Effector memory CD4-positive, alpha-beta T cell (primary cell): ENCODE data around the gene IMMP2L.
"Not testable (repeated sequence)": the region's sequence is repeated elsewhere in the genome, so short reads cannot be mapped to it uniquely, and the experiment has no call there.

ENCODE experiments used
- DNase-seq, 3 donors: peaks; one replicate each; pipeline ENCODE4 v3.0.0-alpha.2; 2020
- H3K27ac ChIP-seq: 2 replicates; pipeline ENCODE4 v1.7.0; 2013; ENCODE audit warnings: mild to moderate bottlenecking, low read length, moderate library complexity; ENCODE audit not compliant: insufficient read depth, poor library complexity, severe bottlenecking
- H3K27me3 ChIP-seq: replicated peaks from 2 replicates; pipeline ENCODE4 v1.7.0; 2013; ENCODE audit warnings: mild to moderate bottlenecking, low read length; ENCODE audit not compliant: insufficient read depth, control insufficient read depth, poor library complexity, severe bottlenecking
- H3K36me3 ChIP-seq: 2 replicates; pipeline ENCODE4 v1.7.0; 2013; ENCODE audit warnings: mild to moderate bottlenecking, low read length, moderate library complexity; ENCODE audit not compliant: control insufficient read depth, insufficient read depth
- H3K4me1 ChIP-seq: 2 replicates; pipeline ENCODE4 v1.7.0; 2013; ENCODE audit warnings: low read length, mild to moderate bottlenecking; ENCODE audit not compliant: control insufficient read depth, insufficient read depth, poor library complexity, severe bottlenecking
- H3K4me3 ChIP-seq: 2 replicates; pipeline ENCODE4 v1.7.0; 2013; ENCODE audit warnings: low read length, low read depth, mild to moderate bottlenecking; ENCODE audit not compliant: insufficient read depth, poor library complexity, severe bottlenecking
- H3K9me3 ChIP-seq: 2 replicates; pipeline ENCODE4 v1.7.0; 2013; ENCODE audit warnings: mild to moderate bottlenecking, low read length, moderate library complexity; ENCODE audit not compliant: control insufficient read depth

Gene IMMP2L

GRCh38 chr7:111292026-111292470 is 270.2 kb downstream of the IMMP2L start:
- Histone ChIP-seq H3K27me3 (no peaks in the 10 kb centered on the region), H3K27ac (no peak overlapping the region), H3K9me3 (no peaks in the 10 kb centered on the region), H3K4me3 (no peak overlapping the region), H3K36me3 (no peaks in the 10 kb centered on the region), H3K4me1 (no peaks in the 10 kb centered on the region)
- DNase-seq = no peak

- no peaks in the 10 kb centered on the region for H3K4me1 ChIP-seq
- H3K9me3 ChIP-seq = no peaks in the 10 kb centered on the region
- DNase-seq = no peak
- H3K27ac ChIP-seq = no peak overlapping the region
- no peaks in the 10 kb centered on the region for H3K27me3 ChIP-seq
- H3K36me3 ChIP-seq = no peaks in the 10 kb centered on the region
- H3K4me3 ChIP-seq = no peak overlapping the region
These were observed 271.3 kb downstream of the IMMP2L start for GRCh38 chr7:111290982-111291381.

GRCh38 chr7:111290419-111290818 is 271.9 kb downstream of the IMMP2L start:
- no peaks in the 10 kb centered on the region for H3K27me3 ChIP-seq
- no peak for DNase-seq
- no peak overlapping the region for H3K4me3 ChIP-seq
- no peaks in the 10 kb centered on the region for H3K36me3 ChIP-seq
- H3K27ac ChIP-seq = no peak overlapping the region
- H3K4me1 ChIP-seq = no peaks in the 10 kb centered on the region
- no peaks in the 10 kb centered on the region for H3K9me3 ChIP-seq

- not testable (repeated sequence) for H3K9me3 ChIP-seq, H3K4me3 ChIP-seq, DNase-seq, H3K27me3 ChIP-seq, H3K36me3 ChIP-seq, H3K27ac ChIP-seq, H3K4me1 ChIP-seq
These were observed 273.9 kb downstream of the IMMP2L start for GRCh38 chr7:111288441-111288840.

GRCh38 chr7:111282626-111283025 is 279.7 kb downstream of the IMMP2L start:
- Histone ChIP-seq H3K36me3 (no peaks in the 10 kb centered on the region), H3K27me3 (no peaks in the 10 kb centered on the region), H3K27ac (no peak overlapping the region), H3K9me3 (no peaks in the 10 kb centered on the region), H3K4me3 (no peak overlapping the region), H3K4me1 (no peaks in the 10 kb centered on the region)
- no peak for DNase-seq

- no peak overlapping the region for H3K4me3 ChIP-seq
- H3K4me1 ChIP-seq = no peaks in the 10 kb centered on the region
- no peaks in the 10 kb centered on the region for H3K27me3 ChIP-seq
- no peaks in the 10 kb centered on the region for H3K9me3 ChIP-seq
- no peaks in the 10 kb centered on the region for H3K36me3 ChIP-seq
- DNase-seq = no peak
- no peak overlapping the region for H3K27ac ChIP-seq
These were observed 287.4 kb downstream of the IMMP2L start for GRCh38 chr7:111274857-111275256.

GRCh38 chr7:111272092-111272491 is 290.2 kb downstream of the IMMP2L start:
- Histone ChIP-seq H3K27ac (no peak overlapping the region), H3K27me3 (no peaks in the 10 kb centered on the region), H3K9me3 (no peaks in the 10 kb centered on the region), H3K4me1 (no peaks in the 10 kb centered on the region), H3K4me3 (no peak overlapping the region), H3K36me3 (no peaks in the 10 kb centered on the region)
- no peak for DNase-seq

GRCh38 chr7:111270794-111271193 is 291.5 kb downstream of the IMMP2L start:
- H3K9me3 ChIP-seq, H3K27ac ChIP-seq, H3K27me3 ChIP-seq, H3K4me1 ChIP-seq, H3K4me3 ChIP-seq, H3K36me3 ChIP-seq, DNase-seq: not testable (repeated sequence)

GRCh38 chr7:111268941-111269340 is 293.4 kb downstream of the IMMP2L start:
- H3K4me3 ChIP-seq = no peak overlapping the region
- no peak for DNase-seq

GRCh38 chr7:111266613-111267012 is 295.7 kb downstream of the IMMP2L start:
- Histone ChIP-seq H3K4me3 (no peak overlapping the region), H3K27ac (no peak overlapping the region), H3K9me3 (no peaks in the 10 kb centered on the region), H3K27me3 (no peaks in the 10 kb centered on the region), H3K4me1 (no peaks in the 10 kb centered on the region), H3K36me3 (no peaks in the 10 kb centered on the region)
- DNase-seq = no peak

More at GRCh38 chr7:111268941-111269340, 293.4 kb downstream of the IMMP2L start:
- no peaks in the 10 kb centered on the region for H3K9me3 ChIP-seq
- H3K27ac ChIP-seq = no peak overlapping the region
- H3K27me3 ChIP-seq = no peaks in the 10 kb centered on the region
- H3K4me1 ChIP-seq = no peaks in the 10 kb centered on the region
- no peaks in the 10 kb centered on the region for H3K36me3 ChIP-seq

GRCh38 chr7:111265394-111265793 is 296.9 kb downstream of the IMMP2L start:
- H3K4me3 ChIP-seq = no peak overlapping the region
- H3K36me3 ChIP-seq = no peaks in the 10 kb centered on the region
- H3K27ac ChIP-seq = no peak overlapping the region
- no peaks in the 10 kb centered on the region for H3K27me3 ChIP-seq
- no peak for DNase-seq
- H3K4me1 ChIP-seq = no peaks in the 10 kb centered on the region
- H3K9me3 ChIP-seq = no peaks in the 10 kb centered on the region
